Vagina (tissue), 2 donors: ENCODE data around the gene COQ8A.

Experiments used
- POLR2A ChIP-seq, 2 donors: fragments of 450-650 bp; IDR thresholded peaks; one replicate each; pipeline ENCODE4 v1.6.1; 2017; ENCODE audit warnings: antibody characterized with exemption in 2 of 2, mild to moderate bottlenecking in 2 of 2, moderate library complexity in 2 of 2
- POLR2AphosphoS5 ChIP-seq, 2 donors: sonication (generic); formaldehyde crosslinking; IDR thresholded peaks; one replicate each; pipeline ENCODE4 v1.9.0; 2017; ENCODE audit warnings: antibody characterized with exemption in 2 of 2, mild to moderate bottlenecking in 2 of 2, low read depth in 1 of 2; ENCODE audit not compliant: insufficient read depth in 1 of 2
- TF ChIP-seq, protein P1 (sequence below), 3 experiments: fragments of 450-650 bp in 2 of 3; fragments of 200-600 bp in 1 of 3; sonication (generic) in 1 of 3; IDR thresholded peaks; one replicate each; pipeline ENCODE4 v1.5.1; 2017 to 2019; ENCODE audit warnings: antibody characterized with exemption in 3 of 3, mild to moderate bottlenecking in 2 of 3, moderate library complexity in 2 of 3

DNA sequence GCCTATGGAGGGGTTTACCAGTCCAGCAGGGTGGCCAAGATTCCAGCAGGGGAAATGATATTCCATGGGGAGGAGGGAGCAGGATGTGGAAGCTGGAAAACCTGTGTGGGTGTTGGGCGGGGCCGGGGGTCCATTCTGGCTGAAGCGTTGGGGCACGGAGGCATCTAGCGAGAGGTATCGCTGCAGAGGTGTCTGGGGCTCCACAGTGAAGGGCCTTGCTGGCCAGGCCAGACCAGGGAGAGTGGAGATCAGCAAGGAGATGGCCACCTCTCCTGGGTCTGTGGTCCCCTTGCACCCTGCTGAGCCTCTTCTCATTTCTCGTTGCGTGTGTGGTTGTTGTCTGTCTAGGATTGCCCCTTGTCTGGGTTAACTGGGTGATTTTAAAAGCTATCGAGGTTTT lies 6.2 kb downstream of the COQ8A start:
- TF ChIP-seq, protein P1, sequence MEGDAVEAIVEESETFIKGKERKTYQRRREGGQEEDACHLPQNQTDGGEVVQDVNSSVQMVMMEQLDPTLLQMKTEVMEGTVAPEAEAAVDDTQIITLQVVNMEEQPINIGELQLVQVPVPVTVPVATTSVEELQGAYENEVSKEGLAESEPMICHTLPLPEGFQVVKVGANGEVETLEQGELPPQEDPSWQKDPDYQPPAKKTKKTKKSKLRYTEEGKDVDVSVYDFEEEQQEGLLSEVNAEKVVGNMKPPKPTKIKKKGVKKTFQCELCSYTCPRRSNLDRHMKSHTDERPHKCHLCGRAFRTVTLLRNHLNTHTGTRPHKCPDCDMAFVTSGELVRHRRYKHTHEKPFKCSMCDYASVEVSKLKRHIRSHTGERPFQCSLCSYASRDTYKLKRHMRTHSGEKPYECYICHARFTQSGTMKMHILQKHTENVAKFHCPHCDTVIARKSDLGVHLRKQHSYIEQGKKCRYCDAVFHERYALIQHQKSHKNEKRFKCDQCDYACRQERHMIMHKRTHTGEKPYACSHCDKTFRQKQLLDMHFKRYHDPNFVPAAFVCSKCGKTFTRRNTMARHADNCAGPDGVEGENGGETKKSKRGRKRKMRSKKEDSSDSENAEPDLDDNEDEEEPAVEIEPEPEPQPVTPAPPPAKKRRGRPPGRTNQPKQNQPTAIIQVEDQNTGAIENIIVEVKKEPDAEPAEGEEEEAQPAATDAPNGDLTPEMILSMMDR (IDR thresholded peaks at IDR 0.05): no peak
- TF ChIP-seq POLR2A (IDR thresholded peaks at IDR 0.05) (no peak), POLR2AphosphoS5 (IDR thresholded peaks at IDR 0.05; ENCODE audit: insufficient read depth in 1 of 2, low read depth in 1 of 2) (no peak)
